Superior temporal gyrus (tissue), 1 donor: ENCODE results near the gene MAPK6.
"Not testable (repeated sequence)": the region's sequence is repeated elsewhere in the genome, so short reads cannot be mapped to it uniquely, and the experiment has no call there.

ENCODE experiments used
- DNase-seq: peaks from one replicate; pipeline ENCODE4 v3.0.0-alpha.2; 2016; ENCODE audit errors: extremely low spot score

Gene MAPK6

DNA sequence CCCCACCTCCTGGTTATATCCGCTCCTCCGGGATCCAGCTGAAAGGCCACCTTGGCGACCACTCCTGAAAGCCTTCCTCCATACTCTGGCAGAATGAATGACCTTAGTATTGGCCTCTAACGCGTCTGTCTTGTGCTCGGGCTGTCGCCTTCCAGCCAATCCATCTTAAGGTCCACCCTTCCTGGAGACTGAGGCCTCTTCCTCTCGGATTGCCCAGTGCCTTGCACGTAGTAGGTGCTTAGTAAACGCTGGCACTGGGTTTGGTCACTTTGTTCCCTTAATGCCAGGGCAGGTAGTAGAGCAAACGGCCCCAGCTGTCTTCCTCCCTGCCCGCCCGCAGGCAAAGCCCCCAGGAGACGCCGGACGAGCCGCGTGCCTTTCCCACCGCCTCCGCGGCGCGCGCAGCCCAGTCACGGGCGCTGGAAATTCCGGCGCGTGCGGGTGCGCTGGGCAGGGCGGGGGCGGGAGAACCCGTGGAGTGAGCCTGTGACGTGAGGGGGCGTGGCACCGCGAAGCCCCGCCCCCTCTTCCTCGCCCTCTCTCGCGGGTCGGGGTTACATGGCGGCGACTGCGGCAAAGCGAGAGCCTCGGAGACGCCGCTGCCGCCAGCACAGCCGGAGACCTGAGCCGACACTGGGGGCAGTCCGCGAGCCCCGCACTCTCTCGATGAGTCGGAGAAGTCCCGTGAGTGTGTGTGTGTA lies at the start of gene MAPK6:
Gene MAPK6 (plus strand): TSS at position 527 of the 701 bp plus-strand sequence. CDS start 27,242 bp downstream, outside the sequence.
- peak; percentile 92 for DNase-seq

DNA sequence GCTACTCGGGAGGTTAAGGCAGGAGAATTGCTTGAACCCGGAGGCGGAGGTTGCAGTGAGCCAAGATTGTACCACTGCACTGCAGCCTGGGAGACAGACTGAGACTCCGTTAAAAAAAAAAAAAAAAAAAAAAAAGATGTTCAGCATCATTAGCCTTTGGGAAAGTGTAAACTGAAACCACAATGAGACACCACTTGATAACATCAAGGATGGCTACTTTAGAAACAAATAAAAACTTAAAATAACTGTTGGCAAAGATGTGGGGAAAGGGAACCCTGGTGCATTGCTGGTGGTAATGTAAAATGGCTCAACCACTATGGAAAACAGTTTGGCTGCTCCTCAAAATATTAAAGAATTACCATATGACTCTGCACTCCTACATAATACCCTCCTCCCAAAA lies 49.3 kb upstream of the MAPK6 start:
- no peak for DNase-seq

DNA sequence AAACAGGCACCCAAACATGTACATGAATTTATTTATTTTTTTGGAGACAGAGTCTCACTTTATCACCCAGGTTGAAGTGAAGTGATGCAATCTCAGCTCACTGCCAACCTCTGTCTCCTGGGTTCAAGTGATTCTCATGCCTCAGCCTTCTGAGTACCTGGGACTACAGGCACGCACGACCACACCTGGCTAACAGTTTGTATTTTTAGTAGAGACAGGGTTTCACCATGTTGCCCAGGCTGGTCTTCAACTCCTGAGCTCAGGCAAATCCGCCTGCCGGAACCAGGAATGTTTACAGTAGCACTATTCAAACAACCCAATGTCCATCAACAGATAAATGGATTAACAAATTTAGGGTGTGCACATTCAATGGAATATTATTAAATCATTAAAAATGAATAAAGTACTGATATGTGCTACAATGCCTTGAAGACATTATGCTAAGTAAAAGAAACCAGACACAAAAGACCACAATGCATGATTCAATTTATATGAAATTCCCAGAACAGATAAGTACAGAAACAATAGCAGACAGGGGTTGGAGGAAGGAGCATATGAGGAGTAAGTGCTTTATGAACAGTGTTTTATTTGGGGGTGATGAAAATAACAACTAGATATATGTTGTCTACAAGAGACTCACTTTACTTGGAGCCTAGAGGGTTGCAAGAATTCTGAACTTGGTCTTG lies 48.7 kb upstream of the MAPK6 start:
- DNase-seq: no peak

DNA sequence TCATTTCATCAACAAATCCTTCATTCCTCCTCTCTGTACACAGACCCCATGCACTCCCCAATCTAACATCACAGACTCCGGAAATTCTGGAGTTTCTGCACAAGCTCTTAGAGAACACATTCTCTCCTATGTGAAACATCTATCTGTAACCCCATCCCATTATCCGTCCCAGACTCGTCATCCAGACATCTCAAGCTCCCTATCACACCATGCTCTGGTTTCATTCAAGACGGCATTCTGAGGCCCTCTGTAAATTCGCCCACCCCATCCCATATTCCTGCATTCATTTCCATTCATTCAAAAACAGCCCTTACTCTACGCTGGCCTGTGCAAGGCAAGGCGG lies 48.0 kb upstream of the MAPK6 start:
- no peak for DNase-seq

DNA sequence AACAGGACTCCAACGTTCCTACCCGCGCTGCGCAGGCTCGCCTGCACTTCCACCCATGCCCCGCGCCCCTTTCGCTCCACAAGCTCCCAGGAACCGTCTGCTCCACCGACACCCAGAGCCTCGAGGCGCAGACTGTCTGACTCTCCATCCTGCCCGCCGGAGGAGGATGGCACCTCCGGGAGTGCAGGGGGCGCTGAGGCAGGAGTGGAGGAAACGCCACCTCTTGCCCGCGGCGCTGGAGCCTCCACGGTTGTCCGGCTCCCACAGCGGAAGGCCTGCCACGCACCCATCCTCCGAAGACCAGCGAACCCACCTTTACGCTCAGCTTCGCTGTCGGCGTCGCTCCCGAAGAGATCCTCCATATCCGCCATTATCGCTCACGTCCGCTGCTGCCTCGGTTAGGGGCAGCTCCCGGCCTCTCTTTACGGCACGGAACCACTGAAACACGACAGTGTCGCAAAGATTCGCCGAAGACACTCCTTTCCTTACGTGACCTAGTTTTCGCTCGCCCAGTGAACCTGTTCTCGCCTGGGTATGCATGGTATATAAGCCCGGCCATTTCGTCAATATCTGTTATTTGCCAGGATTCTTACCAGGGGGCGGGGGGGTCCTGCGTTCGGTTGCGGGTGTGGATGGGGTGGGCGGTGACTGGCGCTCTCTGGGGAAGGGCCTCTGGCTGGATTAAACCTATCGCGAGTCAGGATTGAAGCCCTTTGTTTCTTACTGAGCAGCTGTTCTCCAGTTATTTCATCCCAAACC lies 47.5 kb upstream of the MAPK6 start, which contains the start of gene LEO1:
Gene LEO1 (minus strand): TSS at position 404 of the 759 bp plus-strand sequence. CDS start 33 bp downstream, at position 371.
- peak; percentile 98 for DNase-seq

DNA sequence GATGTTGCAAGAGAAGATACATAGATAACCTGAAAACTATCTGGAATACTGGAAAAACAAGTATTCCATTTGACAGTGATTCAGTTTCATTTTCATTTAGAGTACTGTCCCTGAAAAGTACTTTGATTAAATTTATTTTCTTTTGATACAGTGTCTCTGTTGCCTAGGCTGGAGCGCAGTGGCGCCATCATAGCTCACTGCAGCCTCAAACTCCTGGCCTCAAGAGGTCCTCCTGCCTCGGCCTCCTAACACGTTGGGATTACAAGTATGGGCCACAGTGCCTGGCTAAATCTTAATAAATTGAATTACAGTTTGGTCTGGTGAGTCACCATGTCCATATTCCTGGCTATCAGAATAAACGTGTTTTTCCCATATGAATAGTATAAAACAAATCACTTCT lies 45.8 kb upstream of the MAPK6 start:
- DNase-seq: no peak

DNA sequence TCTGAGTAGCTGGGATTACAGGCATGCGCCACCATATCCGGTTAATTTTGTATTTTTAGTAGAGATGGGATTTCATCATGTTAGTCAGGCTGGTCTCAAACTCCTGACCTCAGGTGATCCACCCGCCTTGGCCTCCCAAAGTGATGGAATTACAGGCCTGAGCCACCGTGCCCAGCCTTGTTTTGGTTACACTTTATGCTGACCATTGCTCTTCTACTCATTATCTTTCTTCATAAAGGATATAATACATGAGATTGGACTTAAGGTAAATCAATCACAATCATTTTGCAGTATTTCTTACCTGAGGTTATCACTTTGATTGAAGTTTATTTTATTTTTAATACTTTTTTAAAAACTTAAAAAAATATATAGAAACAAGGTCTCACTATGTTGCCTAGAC lies 45.2 kb upstream of the MAPK6 start:
- no peak for DNase-seq

DNA sequence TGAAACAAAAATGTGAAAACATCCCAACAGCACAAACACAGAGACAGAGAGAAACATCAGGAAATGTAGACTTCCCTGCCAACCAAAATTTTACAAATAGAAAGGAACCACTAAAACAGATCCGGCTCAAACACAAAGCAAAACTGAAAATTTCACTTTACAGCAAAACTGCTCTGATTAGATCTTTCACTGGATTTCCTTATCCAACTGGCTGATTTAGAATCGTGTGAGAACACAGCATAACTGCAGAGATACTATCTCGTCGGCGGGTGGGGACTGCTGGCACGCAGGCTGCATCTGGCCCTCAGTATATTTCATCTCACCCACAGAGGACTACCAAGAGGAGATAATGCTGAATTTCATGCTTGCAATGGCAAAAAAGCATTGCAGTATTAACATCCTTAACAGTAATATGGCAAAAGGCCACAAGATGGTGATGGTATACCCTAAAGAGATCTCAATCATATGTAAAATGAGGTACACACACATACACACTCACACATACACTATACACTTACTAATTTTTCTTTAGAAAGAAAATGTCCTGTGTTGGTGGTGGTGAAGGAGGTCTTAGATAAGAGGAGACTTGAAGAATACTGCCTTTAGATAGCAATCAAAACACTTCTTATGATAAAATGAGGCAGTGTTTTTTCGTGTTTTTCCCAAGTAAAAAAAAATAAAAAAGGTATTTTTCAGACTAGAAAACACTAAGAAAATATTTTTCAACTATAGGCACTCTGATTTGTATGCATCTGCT lies 36.8 kb upstream of the MAPK6 start:
- peak; percentile 85 for DNase-seq

DNA sequence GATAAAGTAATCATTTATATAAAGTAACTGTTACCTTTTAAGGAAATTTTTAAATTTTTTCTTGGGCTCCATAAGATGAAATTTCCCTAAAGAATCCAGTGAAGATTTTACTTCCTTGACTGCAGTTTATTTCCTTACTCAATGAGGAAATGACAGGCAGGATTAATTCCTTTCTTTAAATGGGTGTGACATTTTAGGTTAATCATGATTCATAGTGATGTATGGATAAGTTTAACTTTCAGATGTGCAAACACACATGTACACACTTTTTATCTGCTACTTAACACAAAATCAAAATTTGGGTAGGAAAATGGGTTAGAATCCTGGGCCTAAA lies 36.3 kb upstream of the MAPK6 start:
- no peak for DNase-seq

DNA sequence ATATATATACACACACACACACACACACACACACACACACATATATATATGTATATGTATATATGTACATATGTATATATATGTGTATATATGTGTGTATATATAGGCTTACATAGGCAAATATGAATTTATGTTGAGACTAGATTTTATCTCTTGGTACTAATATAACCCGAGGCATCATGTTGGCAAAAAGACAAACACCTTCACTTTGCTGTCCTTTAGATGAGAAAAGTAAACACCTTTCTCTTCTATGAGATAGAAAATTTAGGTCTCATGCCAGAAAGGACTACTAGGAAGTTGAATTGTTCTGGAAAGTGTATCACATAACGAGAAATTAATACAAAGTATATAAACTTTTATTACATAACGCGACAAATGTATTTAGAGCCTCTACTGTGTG lies 27.9 kb upstream of the MAPK6 start:
- DNase-seq: no peak

DNA sequence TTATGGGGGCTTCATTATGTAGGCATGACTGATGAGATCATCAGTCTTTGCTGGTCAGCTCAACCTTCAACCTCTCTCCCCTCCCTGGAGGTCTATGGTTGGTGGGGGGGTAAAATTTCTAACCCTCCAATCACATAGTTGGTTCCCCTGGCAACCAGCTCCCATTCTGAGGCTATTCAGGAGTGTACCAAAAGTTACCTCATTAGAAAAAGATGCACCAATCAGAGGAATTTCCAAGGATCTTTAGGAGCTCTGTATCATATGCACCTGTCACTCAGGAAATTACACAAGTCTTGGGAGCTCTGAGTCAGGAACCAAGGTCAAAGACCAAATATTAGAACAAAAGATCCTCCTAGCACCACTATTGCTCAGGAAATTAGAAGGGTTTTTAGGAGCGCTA lies 26.1 kb upstream of the MAPK6 start:
- DNase-seq: no peak

DNA sequence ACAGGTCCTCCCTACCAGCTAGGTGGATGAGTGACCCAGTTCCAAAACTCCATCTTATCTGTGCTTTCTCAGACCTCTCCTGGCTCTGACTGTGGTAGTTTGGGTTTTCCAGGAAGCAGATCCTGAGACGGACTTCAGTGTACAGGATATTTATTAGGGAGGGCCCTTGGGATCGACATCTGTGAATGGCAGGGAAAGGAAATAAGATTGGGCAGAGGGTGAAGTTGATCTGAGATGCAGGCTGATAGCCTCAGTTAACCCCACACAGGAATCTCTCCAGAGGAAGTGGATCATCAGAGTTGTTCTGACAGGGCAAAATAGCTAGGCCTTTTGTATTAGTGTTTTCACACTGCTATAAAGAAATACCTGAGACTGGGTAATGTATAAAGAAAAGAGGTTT lies 16.7 kb upstream of the MAPK6 start:
- DNase-seq: no peak

DNA sequence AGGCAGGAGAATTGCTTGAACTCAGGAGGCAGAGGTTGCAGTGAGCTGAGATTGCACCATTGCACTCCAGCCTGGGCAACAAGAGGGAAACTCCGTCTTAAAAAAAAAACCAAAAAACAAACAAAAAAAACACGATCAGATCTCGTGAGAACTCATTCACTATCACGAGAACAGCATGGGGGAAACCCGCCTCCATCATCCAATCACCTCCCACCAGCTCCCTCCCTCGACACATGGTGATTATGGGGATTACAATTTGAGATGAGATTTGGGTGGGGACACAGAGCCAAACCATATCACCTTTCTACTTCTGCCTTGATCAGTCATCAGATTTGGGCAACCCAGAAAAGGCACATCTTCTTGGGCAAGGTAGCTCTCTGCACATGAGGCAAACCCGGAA lies 15.9 kb upstream of the MAPK6 start:
- not testable (repeated sequence) for DNase-seq

DNA sequence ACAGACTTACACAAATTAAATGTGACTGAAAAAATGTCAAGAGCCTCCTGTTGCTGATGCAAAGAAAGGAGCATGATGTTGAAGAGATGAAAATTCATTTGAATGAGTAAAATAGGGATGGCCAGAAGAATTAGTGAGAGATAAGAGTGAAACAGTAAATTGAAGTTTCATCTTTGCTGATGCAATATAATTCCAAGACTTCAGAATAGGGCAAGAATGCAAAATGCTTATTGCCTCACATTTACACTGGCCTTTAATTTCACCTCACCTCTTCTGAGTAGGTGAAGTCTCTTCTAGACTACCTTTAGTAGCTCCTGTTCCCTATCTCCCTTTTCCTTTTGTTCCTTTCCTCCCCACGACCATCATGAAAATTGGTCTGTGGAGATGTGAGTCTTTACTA lies 15.3 kb upstream of the MAPK6 start:
- no peak for DNase-seq

DNA sequence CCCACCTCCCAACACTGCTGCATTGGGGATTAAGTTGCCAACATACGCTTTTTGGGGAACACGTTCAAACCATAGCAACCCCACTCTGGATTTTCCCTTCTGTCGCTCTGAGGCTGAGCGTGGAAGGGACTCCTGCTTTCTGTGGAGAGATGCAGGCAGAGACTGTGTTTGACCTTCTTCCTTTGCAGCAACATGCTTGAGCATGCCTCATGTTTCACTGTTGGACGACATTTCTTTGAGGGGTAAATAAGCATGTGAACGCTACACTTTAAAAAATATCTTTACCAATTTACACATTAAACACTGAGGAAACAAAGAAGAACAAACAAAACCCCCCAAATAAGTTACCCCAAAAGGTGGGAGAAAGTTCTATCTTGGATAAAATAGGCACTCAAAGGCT lies 14.2 kb upstream of the MAPK6 start:
- no peak for DNase-seq

DNA sequence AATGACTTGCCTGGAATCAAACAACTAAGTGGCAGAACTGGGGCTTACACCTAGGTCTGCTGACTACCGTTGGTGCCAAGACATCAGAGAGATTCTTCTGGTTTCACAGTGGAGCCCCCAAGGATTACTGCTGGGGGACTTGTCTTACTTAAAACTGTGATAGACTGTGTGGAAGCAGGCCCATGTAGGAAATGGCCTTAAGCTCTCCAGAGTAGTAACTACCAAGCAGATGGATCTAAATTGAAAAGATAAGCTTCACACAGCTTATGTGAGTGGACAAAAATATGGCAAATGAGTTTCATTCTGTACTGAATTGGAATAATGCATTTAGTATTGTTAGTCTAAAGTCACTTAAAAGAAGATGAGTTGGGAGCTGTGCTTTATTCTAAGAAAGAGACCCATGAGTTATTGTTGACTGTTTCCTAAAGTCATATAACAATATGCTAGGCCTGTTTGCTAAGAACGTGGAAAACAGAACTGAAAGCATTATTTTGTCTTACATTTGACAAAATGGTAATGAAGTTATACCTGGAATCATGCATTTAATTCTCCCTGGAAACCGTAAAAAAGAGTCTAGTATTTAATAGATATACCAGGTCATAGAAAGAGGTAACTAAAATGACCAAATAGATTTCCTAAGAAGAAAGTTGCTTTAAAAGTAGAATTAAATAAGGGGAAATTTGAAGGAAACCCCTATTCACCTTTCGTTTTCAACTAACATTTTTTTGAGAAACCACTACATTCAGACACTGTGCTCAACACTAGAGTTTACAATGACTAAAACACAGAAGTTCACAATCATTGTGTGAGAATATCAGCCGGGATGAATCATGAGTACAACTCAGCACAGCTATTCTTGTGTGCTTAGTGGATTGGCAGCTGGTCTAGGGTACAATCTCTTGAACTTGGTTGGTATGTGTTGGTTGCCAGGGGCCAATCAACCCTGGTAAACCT lies 13.0 kb upstream of the MAPK6 start:
- peak; percentile 8 for DNase-seq

DNA sequence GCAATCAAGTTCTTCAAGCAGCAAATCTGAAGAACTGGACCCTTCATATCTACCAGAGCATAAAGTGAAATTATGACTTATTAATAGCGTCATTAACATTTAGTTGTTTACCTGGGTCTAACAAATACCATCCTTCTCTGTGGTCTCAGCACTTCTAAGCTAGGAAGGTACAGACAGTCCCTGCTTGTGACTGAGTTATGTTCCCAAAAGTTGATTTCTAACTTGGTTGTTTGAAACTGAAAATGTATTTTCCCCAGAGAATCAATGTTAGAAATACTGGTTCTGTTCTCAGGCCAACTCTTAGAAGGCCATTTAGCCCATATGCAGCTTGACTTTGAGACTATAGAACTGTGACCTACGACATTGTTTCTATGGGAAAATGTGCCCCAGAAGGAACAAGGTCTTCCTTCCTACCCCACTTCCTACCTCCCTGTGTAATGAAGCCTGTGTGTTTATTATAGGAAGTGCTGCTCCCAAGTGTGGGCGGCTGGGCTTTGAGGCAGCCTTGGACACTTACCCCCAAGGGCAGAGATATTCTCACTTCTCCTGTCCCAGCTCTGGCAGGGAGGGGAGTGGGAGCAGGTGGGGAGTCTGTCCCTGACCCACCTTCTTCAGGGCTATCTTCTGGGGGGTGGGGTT lies 12.2 kb upstream of the MAPK6 start:
- DNase-seq: no peak

DNA sequence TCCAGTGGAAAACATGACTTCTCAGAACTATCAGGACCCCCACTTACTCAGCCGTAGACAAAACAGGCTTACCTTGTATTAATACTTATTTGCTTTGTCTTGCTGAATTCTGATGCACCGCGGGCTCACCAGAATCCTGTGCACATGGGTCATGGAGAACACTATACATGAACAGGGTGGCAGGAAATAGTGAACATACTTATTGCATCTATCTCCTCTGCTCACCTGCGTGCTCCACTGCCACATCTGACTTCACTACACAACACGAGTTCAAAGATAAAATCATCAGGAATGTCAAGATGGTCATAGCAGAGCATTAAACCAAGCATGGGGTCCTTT lies 10.7 kb upstream of the MAPK6 start:
- no peak for DNase-seq

DNA sequence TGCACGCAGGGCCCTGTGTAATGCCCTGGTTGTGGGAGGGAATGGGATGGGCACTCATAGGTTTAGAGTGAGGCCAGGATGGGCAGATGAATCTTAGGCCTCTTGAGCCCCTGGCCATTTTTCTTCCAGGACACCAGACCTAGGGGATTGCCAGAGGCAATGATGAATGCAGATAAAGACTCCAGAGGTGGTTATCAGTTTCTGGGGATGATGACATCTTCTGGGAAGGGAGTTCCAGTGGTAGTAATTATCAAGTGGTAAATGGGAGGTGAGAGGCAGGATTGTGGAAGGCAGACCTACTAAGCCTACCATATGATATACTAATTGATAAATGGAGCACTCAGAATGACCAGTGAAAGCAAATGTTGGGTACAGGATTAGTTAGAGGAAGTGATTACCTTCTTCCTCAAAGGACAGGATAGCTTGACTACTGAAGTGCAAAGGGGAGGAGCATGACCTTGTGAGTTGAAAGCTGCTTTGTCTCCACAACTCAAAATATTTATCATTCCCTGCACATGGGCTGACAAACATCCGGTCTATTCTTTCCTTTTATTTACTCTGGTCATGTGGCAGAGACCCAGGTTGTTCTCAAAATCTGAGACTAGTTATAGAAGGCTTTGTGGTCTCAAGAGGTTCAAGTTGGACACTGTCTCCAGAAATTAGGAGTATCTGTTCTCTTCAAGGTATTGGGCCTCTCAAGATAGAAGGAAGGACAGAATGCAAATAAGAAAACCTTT lies 10.2 kb upstream of the MAPK6 start:
- no peak for DNase-seq
